WERI-Rb-1 (cell line): Measurements from ENCODE around the gene UBE2U.

Experiments
- DNase-seq: peaks from one replicate; pipeline ENCODE4 v3.0.0-alpha.2; 2020
- H3K27ac ChIP-seq: fragments of 250-450 bp; sonication (Bioruptor Pico); 2 replicates; pipeline ENCODE4 v1.5.1; 2020; ENCODE audit warnings: mild to moderate bottlenecking, moderate library complexity
- H3K27me3 ChIP-seq: fragments of 250-450 bp; sonication (Bioruptor Pico); 2 replicates; pipeline ENCODE4 v1.5.1; 2021; ENCODE audit warnings: mild to moderate bottlenecking, low read depth, moderate library complexity; ENCODE audit not compliant: insufficient read depth, severe bottlenecking
- H3K36me3 ChIP-seq: fragments of 250-450 bp; sonication (Bioruptor Pico); 2 replicates; pipeline ENCODE4 v1.5.1; 2020; ENCODE audit warnings: mild to moderate bottlenecking, moderate library complexity
- H3K4me3 ChIP-seq: 2 replicates; pipeline ENCODE4 v1.5.1; 2011; ENCODE audit warnings: low read depth, mild to moderate bottlenecking, control low read depth, low read length
- H3K9me3 ChIP-seq: fragments of 250-450 bp; sonication (Bioruptor Pico); 2 replicates; pipeline ENCODE4 v1.5.1; 2021; ENCODE audit warnings: mild to moderate bottlenecking, moderate library complexity; ENCODE audit not compliant: severe bottlenecking
- CTCF ChIP-seq: IDR thresholded peaks from 2 replicates; pipeline ENCODE4 v1.5.1; 2011; ENCODE audit warnings: low read depth, mild to moderate bottlenecking, control low read depth, inconsistent platforms, low read length

The UBE2U gene

GRCh38 chr1:64296459-64296858 is 93.0 kb downstream of the UBE2U start:
- no peaks in the 10 kb centered on the region for H3K27me3 ChIP-seq

GRCh38 chr1:64302194-64302593 is 98.8 kb downstream of the UBE2U start:
- no peak for TF ChIP-seq CTCF
- H3K4me3 ChIP-seq: no peak overlapping the region
- no peaks in the 10 kb centered on the region for H3K27me3 ChIP-seq
- no peak overlapping the region for H3K27ac ChIP-seq
- H3K9me3 ChIP-seq: no peaks in the 10 kb centered on the region
- no peaks in the 10 kb centered on the region for H3K36me3 ChIP-seq
- no peak for DNase-seq

More at GRCh38 chr1:64296459-64296858, 93.0 kb downstream of the UBE2U start:
- H3K4me3 ChIP-seq: no peak overlapping the region
- no peak overlapping the region for H3K27ac ChIP-seq
- no peak for DNase-seq
- peaks cover 5% of the 10 kb centered on the region for H3K9me3 ChIP-seq
- H3K36me3 ChIP-seq: no peaks in the 10 kb centered on the region
- TF ChIP-seq CTCF: no peak

- no peaks in the 10 kb centered on the region for H3K36me3 ChIP-seq
- H3K27ac ChIP-seq: no peak overlapping the region
- no peak overlapping the region for H3K4me3 ChIP-seq
- no peak for DNase-seq
- TF ChIP-seq CTCF: no peak
- H3K27me3 ChIP-seq: no peaks in the 10 kb centered on the region
- H3K9me3 ChIP-seq: no peaks in the 10 kb centered on the region
These were observed 99.5 kb downstream of the UBE2U start for GRCh38 chr1:64302971-64303370.

GRCh38 chr1:64304823-64305222 is 101.4 kb downstream of the UBE2U start:
- no peaks in the 10 kb centered on the region for H3K9me3 ChIP-seq
- no peaks in the 10 kb centered on the region for H3K27me3 ChIP-seq
- DNase-seq: no peak
- TF ChIP-seq CTCF: no peak
- no peak overlapping the region for H3K4me3 ChIP-seq
- no peaks in the 10 kb centered on the region for H3K36me3 ChIP-seq
- H3K27ac ChIP-seq: no peak overlapping the region

- Histone ChIP-seq H3K9me3 (no peaks in the 10 kb centered on the region), H3K27ac (no peak overlapping the region), H3K36me3 (no peaks in the 10 kb centered on the region), H3K27me3 (no peaks in the 10 kb centered on the region), H3K4me3 (no peak overlapping the region)
- DNase-seq: no peak
- TF ChIP-seq CTCF: no peak
These were observed 105.4 kb downstream of the UBE2U start for GRCh38 chr1:64308866-64309265.

- Histone ChIP-seq H3K4me3 (no peak overlapping the region), H3K27me3 (no peaks in the 10 kb centered on the region), H3K27ac (no peak overlapping the region), H3K9me3 (no peaks in the 10 kb centered on the region), H3K36me3 (no peaks in the 10 kb centered on the region)
- no peak for DNase-seq
- no peak for TF ChIP-seq CTCF
These were observed 106.0 kb downstream of the UBE2U start for GRCh38 chr1:64309431-64309831.
